T-cell (primary cell): ENCODE measurements around the gene YKT6. TPM values are rescaled to one million over a fixed set of nuclear protein-coding genes. Genes with fewer than 3 reads are reported as not detected.

ENCODE experiments used
- ATAC-seq, 4 experiments: fragments of 200-7000 bp in 3 of 4; fragments of 150-1000 bp in 1 of 4; cut with Tn5 transposase; replicated peaks in 1 of 4; 1 replicate in 3 of 4; 2 replicates in 1 of 4; pipeline ENCODE4 v1.10.0; 2021; ENCODE audit warnings: moderate library complexity in 3 of 4, mild to moderate bottlenecking in 2 of 4, moderate number of reproducible peaks in 1 of 4
- CTCF ChIA-PET, 2 donors: fragments of 300-600 bp; sonication (Branson Sonifier 250); formaldehyde crosslinking; loops; one replicate each; lab custom pipeline; 2022; ENCODE audit warnings: antibody characterized with exemption in 2 of 2; lab: Charles Lee
- POLR2A ChIA-PET, 2 donors: fragments of 300-600 bp; sonication (Branson Sonifier 250); formaldehyde crosslinking; loops; one replicate each; lab custom pipeline; 2022; ENCODE audit warnings: antibody characterized with exemption in 2 of 2; lab: Charles Lee
- DNase-seq, 35 experiments: peaks; one replicate each; pipeline versions ENCODE4 v3.0.0 to v3.0.0-alpha.2; 2013 to 2023
- H3K27ac ChIP-seq: one replicate; pipeline ENCODE4 v1.5.1; 2013; ENCODE audit warnings: low read length
- H3K27me3 ChIP-seq, 2 experiments: replicated peaks in 1 of 2; 1 replicate in 1 of 2; 2 replicates in 1 of 2; pipeline versions ENCODE4 v1.6.1 to v1.7.0; 2013; ENCODE audit warnings: low read length in 1 of 2, mixed read lengths in 1 of 2; ENCODE audit not compliant: control insufficient read depth in 2 of 2, insufficient read depth in 2 of 2; ENCODE audit errors: extremely low read depth in 1 of 2
- H3K36me3 ChIP-seq, 2 donors: 1 replicate in 1 of 2; 2 replicates in 1 of 2; pipeline versions ENCODE4 v1.6.1 to v1.7.0; 2013; ENCODE audit warnings: low read length in 1 of 2; ENCODE audit not compliant: control insufficient read depth in 2 of 2, insufficient read depth in 1 of 2; ENCODE audit errors: extremely low read depth in 1 of 2
- H3K4me1 ChIP-seq, 2 experiments: 1 replicate in 1 of 2; 2 replicates in 1 of 2; pipeline versions ENCODE4 v1.6.1 to v1.7.0; 2013; ENCODE audit warnings: low read length in 2 of 2, mixed read lengths in 1 of 2; ENCODE audit not compliant: insufficient read depth in 2 of 2, control insufficient read depth in 1 of 2; ENCODE audit errors: extremely low read depth in 1 of 2
- H3K4me3 ChIP-seq, 2 donors: 1 replicate in 1 of 2; 2 replicates in 1 of 2; pipeline versions ENCODE4 v1.5.1 to v1.7.0; 2013; ENCODE audit warnings: mild to moderate bottlenecking in 2 of 2, low read length in 1 of 2, moderate library complexity in 1 of 2; ENCODE audit not compliant: control insufficient read depth in 1 of 2; ENCODE audit errors: extremely low read depth in 1 of 2
- H3K9me3 ChIP-seq: 2 replicates; pipeline ENCODE4 v1.7.0; 2013
- H3K27ac Mint-ChIP-seq, 2 donors: one replicate each; pipeline ENCODE4 v1.8.0; 2020 to 2021; ENCODE audit warnings: mild to moderate bottlenecking in 2 of 2, mixed read lengths in 2 of 2
- H3K27me3 Mint-ChIP-seq, 2 donors: one replicate each; pipeline ENCODE4 v1.8.0; 2021 to 2022; ENCODE audit warnings: mixed read lengths in 2 of 2
- H3K36me3 Mint-ChIP-seq: one replicate; pipeline ENCODE4 v1.8.0; 2021; ENCODE audit warnings: mixed read lengths
- H3K4me1 Mint-ChIP-seq, 3 donors: one replicate each; pipeline ENCODE4 v1.8.0; 2020 to 2022; ENCODE audit warnings: mixed read lengths in 3 of 3, mild to moderate bottlenecking in 1 of 3
- H3K4me3 Mint-ChIP-seq, 3 donors: one replicate each; pipeline ENCODE4 v1.8.0; 2020 to 2022; ENCODE audit warnings: mild to moderate bottlenecking in 3 of 3, mixed read lengths in 3 of 3, moderate library complexity in 3 of 3
- H3K9me3 Mint-ChIP-seq, 3 donors: one replicate each; pipeline ENCODE4 v1.8.0; 2020 to 2022; ENCODE audit warnings: mixed read lengths in 3 of 3
- WGBS: methylation state at CpG from one replicate; pipeline ENCODE4 v1.1.5; 2013; ENCODE audit warnings: missing lambda C conversion rate; ENCODE audit not compliant: insufficient coverage; 5-methylcytosine and 5-hydroxymethylcytosine counted together
- total RNA-seq, 35 experiments: library from RNA in 6 of 35; stranded (reverse) in 6 of 35; fragments of 120-200 nt in 1 of 35; gene quantifications; one replicate each; pipeline versions ENCODE4 v1.2.1 to v1.2.4 and lab custom pipeline; 2013 to 2026

The YKT6 gene
- total RNA-seq, 5 donors from 2014 or later (not counting 1 experiment from before 2014, with no cell fraction given), result 55.1 to 74.3 (median 60.2) TPM

DNA sequence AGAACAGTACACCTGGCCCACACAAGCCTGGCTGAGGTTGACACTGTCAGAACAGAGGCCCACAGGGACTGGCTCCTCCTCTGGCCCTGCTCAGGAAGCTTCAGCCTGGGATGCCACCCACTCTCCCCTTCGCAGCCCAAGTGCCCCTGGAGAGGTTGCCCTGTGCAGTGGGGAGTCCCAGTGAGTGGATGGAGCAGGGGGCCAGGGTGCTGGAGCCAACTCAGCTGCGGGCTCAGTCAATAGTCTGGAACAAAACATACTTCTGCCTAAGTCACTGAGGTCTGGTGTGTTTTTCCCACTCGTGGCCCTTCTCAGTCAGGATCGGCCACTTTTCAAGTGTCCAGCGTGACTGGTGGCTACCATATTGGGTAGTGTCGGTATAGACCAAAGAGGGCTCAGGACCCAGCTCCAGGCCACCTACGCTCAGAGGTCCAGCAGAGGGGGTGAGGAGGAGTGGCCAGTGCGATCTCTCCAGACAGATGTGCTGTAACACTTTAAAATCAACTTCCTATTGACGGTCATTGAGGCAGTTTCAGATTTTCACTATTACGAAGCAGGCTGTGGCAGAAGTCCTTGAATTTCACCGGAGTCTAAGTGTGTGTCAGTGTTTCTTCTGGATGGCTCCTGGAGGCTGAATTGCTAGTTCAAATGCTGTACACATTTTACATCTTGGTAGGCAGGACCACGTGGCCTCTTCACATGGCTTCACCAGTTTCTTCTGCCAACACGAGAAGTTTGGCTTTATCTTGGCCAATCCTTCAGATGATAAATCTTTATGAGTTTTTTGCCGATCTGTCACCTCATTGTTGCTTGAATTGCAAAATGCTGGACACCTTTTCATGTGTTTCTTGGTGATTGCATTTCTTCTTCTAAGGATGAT is 10.5 kb upstream of the YKT6 start:
- ATAC-seq, result no peak
- Histone ChIP-seq H3K27ac (no peak overlapping the region), H3K36me3 (no peaks in the 10 kb centered on the region), H3K27me3 (peaks cover 0 to 41% of the 10 kb centered on the region in 2 experiments), H3K9me3 (no peaks in the 10 kb centered on the region), H3K4me3 (no peak overlapping the region), H3K4me1 (no peaks in the 10 kb centered on the region)
- ChIA-PET CTCF (no interaction called here), POLR2A (no interaction called here)
- no peak overlapping the region for H3K27ac Mint-ChIP-seq
- no peaks in the 10 kb centered on the region for H3K4me1 Mint-ChIP-seq
- H3K36me3 Mint-ChIP-seq, result no peaks in the 10 kb centered on the region
- peaks cover 0 to 12% of the 10 kb centered on the region in 2 donors for H3K27me3 Mint-ChIP-seq
- H3K9me3 Mint-ChIP-seq, result no peaks in the 10 kb centered on the region
- DNase-seq, result no peak
- 84% methylated on average over 8 of the region's 14 CpGs for WGBS
- H3K4me3 Mint-ChIP-seq, result no peak overlapping the region

DNA sequence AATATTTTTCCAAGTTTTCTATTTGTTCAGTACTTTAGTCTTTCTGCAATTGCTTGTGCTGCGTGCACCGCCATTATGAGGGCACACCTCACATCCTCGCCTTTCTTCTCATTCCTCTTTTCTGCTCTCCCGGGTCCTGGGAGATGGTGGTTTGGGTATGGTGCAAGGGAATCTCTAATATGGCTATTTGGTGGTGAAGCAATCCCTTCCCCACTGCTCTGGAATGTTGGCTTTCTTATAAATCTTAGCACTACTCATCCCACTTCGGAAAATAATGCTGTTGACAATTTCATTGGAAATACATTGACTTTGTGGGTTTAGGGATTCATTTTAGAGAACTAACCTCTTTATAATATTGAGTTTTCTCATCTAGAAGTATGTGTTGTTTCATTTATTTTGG is 9.6 kb upstream of the YKT6 start:
- CTCF ChIA-PET, result no interaction called here

DNA sequence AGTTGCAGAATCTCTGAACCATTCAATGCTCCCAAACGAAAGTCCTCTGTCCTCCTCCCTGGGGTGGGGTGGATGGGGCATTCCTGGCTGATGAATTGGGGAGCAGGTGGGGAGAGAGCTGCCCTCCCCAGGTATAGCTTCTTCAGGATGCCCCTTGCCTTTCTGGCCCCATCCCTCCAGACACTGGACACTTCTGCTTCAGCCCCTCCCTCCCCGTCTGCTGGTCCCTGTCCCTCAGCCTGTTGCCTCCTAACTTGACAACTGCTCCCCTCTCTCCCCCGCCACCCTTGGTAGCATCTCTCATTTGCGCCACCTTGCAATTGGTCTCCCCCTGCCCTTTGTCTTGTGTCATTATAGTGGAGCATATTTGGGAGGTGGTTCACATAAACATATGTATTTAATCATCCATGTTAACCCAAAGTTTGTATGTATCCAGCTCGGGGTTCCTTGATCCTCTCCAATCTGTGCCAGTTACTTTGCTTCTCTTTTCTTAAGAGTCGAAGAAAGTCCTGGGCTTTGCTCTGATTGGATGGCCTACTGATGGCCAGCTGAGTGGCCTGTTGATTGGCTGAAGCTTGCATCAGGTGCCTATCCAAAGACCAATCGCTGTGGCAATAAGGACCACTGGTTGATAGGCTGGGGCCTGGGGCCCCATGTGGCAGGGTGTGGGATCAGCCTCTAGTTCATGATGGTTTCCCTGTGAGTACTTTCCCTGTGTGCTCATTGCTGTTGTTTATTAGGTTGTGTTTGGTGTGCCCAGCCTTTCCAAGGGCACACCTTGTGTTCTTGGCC is 7.6 kb upstream of the YKT6 start:
- peaks cover 0 to 18% of the 10 kb centered on the region in 2 donors for H3K27me3 Mint-ChIP-seq
- Histone ChIP-seq H3K27me3 (peaks cover 0 to 41% of the 10 kb centered on the region in 2 experiments), H3K4me1 (no peaks in the 10 kb centered on the region), H3K9me3 (no peaks in the 10 kb centered on the region), H3K27ac (no peak overlapping the region), H3K36me3 (no peaks in the 10 kb centered on the region), H3K4me3 (no peak overlapping the region)
- no peak overlapping the region for H3K27ac Mint-ChIP-seq
- H3K36me3 Mint-ChIP-seq, result no peaks in the 10 kb centered on the region
- ATAC-seq (no peak), DNase-seq (no peak)
- no peak overlapping the region for H3K4me3 Mint-ChIP-seq
- ChIA-PET CTCF (no interaction called here), POLR2A (no interaction called here)
- WGBS, result 95% methylated on average over 3 of the region's 7 CpGs
- H3K4me1 Mint-ChIP-seq, result no peaks in the 10 kb centered on the region
- no peaks in the 10 kb centered on the region for H3K9me3 Mint-ChIP-seq

More for the DNA sequence above, 9.6 kb upstream of the YKT6 start:
- ATAC-seq (no peak), DNase-seq (no peak)
- no peak overlapping the region for H3K27ac ChIP-seq
- H3K27me3 ChIP-seq, result peaks cover 0 to 41% of the 10 kb centered on the region in 2 experiments
- H3K9me3 ChIP-seq, result no peaks in the 10 kb centered on the region
- Mint-ChIP-seq H3K27me3 (peaks cover 0 to 12% of the 10 kb centered on the region in 2 donors), H3K4me1 (no peaks in the 10 kb centered on the region), H3K27ac (no peak overlapping the region), H3K9me3 (no peaks in the 10 kb centered on the region), H3K4me3 (no peak overlapping the region), H3K36me3 (no peaks in the 10 kb centered on the region)
- H3K4me1 ChIP-seq, result no peaks in the 10 kb centered on the region
- no CpG with 5 or more reads among the region's 5 CpGs for WGBS
- H3K36me3 ChIP-seq, result no peaks in the 10 kb centered on the region
- H3K4me3 ChIP-seq, result no peak overlapping the region
- POLR2A ChIA-PET, result no interaction called here

GRCh38 chr7:44194069-44194468 is 6.7 kb upstream of the YKT6 start:
- no CpG with 5 or more reads among the region's 2 CpGs for WGBS
- H3K36me3 ChIP-seq, result no peaks in the 10 kb centered on the region

GRCh38 chr7:44194562-44195145 is 6.1 kb upstream of the YKT6 start:
- WGBS, result 69% methylated on average over 1 of the region's 3 CpGs

More at GRCh38 chr7:44194069-44194468, 6.7 kb upstream of the YKT6 start:
- Histone ChIP-seq H3K4me1 (no peaks in the 10 kb centered on the region), H3K27ac (no peak overlapping the region), H3K27me3 (peaks cover 0 to 32% of the 10 kb centered on the region in 2 experiments), H3K4me3 (no peak overlapping the region), H3K9me3 (no peaks in the 10 kb centered on the region)
- no peaks in the 10 kb centered on the region for H3K4me1 Mint-ChIP-seq
- no peaks in the 10 kb centered on the region for H3K36me3 Mint-ChIP-seq
- peaks cover 0 to 18% of the 10 kb centered on the region in 2 donors for H3K27me3 Mint-ChIP-seq
- no peak overlapping the region for H3K27ac Mint-ChIP-seq
- no peaks in the 10 kb centered on the region for H3K9me3 Mint-ChIP-seq
- ATAC-seq (no peak), DNase-seq (no peak)
- CTCF ChIA-PET, result no interaction called here
- no peak overlapping the region for H3K4me3 Mint-ChIP-seq
- POLR2A ChIA-PET, result no interaction called here

DNA sequence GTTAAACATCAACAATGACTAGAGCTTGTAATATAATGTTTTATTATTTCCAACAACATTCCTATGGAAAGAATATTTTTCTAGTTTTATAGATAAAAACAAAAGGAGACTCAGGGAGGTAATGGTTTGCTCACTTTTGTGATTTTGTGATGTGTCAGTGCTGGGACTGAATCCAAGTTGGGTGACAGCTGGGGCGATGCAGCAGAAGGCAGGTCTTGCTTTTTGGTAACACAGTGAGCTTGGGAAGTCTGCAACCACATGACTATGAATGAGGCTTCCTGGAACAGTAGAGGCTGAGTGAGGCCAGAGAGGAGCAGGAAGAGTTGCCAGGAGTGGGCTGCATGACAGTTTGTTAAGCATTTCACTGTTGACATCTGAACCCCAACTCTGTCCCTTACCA is 4.9 kb upstream of the YKT6 start:
- no peak overlapping the region for H3K4me3 ChIP-seq
- POLR2A ChIA-PET, result no interaction called here
- no peak overlapping the region for H3K4me3 Mint-ChIP-seq
- no peaks in the 10 kb centered on the region for H3K36me3 Mint-ChIP-seq
- H3K4me1 ChIP-seq, result no peaks in the 10 kb centered on the region
- no peaks in the 10 kb centered on the region for H3K9me3 ChIP-seq
- H3K9me3 Mint-ChIP-seq, result no peaks in the 10 kb centered on the region
- H3K36me3 ChIP-seq, result no peaks in the 10 kb centered on the region
- H3K27me3 Mint-ChIP-seq, result peaks cover 0 to 18% of the 10 kb centered on the region in 2 donors
- DNase-seq (no peak), ATAC-seq (no peak)
- 10% methylated on average over 1 of the region's 1 CpG for WGBS
- no peak overlapping the region for H3K27ac Mint-ChIP-seq
- CTCF ChIA-PET, result no interaction called here
- H3K27ac ChIP-seq, result no peak overlapping the region
- H3K4me1 Mint-ChIP-seq, result peaks cover 0 to 2% (median 2%) of the 10 kb centered on the region in 3 donors
- peaks cover 0 to 20% of the 10 kb centered on the region in 2 experiments for H3K27me3 ChIP-seq

More at GRCh38 chr7:44194562-44195145, 6.1 kb upstream of the YKT6 start:
- DNase-seq, result no peak
- Histone ChIP-seq H3K4me3 (no peak overlapping the region), H3K4me1 (no peaks in the 10 kb centered on the region), H3K27me3 (peaks cover 0 to 26% of the 10 kb centered on the region in 2 experiments), H3K27ac (no peak overlapping the region), H3K9me3 (no peaks in the 10 kb centered on the region), H3K36me3 (no peaks in the 10 kb centered on the region)
- ChIA-PET POLR2A (no interaction called here), CTCF (no interaction called here)
- Mint-ChIP-seq H3K27ac (no peak overlapping the region), H3K4me3 (no peak overlapping the region), H3K27me3 (peaks cover 0 to 18% of the 10 kb centered on the region in 2 donors), H3K9me3 (no peaks in the 10 kb centered on the region), H3K36me3 (no peaks in the 10 kb centered on the region), H3K4me1 (no peaks in the 10 kb centered on the region)
- no peak for ATAC-seq
